Renal cortex interstitium (tissue), 11 donors: Measurements from ENCODE around the gene BICRAL. TPM values are rescaled to one million over a fixed set of nuclear protein-coding genes. Genes with fewer than 3 reads are reported as not detected.
"Not testable (repeated sequence)": the region's sequence is repeated elsewhere in the genome, so short reads cannot be mapped to it uniquely, and the experiment has no call there.

Experiments
- DNase-seq, 11 donors: peaks; one replicate each; pipeline ENCODE4 v3.0.0-alpha.2; 2013; ENCODE audit warnings: low read depth in 9 of 11, low spot score in 4 of 11; ENCODE audit errors: extremely low read depth in 1 of 11
- polyA plus RNA-seq, 3 donors: library from polyadenylated mRNA; unstranded; fragments of 120-200 nt; gene quantifications; one replicate each; pipeline ENCODE4 v1.2.1, GENCODE V29; 2013; ENCODE audit not compliant: insufficient read length in 3 of 3

BICRAL gene
- polyA plus RNA-seq, 3 donors = 14.8 to 17.0 (median 15.6) TPM

DNA sequence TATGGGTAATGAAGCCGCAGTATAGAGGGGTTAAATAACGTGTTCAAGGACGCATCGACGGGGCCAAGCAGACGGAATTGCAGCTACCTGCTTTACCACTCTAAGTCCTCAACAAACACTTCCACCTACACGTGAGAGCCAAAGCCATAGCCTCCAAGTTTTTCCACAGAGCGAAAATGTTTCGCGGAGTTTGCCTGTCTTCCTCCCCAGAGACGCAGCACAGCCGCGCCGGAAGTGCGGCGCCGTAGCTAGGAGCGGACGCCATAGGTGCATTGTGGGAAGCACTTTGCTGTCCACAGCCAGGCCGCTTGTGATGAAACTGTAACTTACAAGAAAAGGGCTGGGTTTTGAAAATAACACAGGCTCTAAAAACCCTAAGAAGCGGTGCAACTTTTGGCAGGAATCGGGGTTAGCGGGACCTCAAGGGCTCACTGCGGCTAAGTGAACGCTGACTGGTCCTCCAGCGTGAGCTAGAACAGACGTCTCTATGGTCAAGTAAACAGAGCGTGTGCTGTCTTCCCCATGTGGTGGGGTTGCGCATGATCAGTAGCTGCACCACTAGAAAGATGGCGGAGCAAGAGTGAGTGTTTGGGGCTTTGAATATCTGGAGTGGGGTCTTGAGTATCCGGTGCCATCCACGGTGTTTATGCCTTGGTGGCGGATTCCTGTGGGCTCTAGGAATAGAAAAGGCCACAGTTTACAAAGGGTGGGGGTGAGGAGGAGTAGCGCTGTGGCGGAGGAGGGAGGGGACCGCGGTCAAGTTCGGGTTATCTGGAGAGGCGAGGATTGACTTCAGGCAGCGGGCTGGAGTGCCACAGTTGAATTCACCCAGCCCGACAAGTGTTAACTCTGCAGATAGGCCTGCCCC is 97.8 kb downstream of the BICRAL start, which contains the start of gene RPL7L1:
Gene RPL7L1 (plus strand): TSS at position 245 of the 868 bp plus-strand sequence. CDS start 295 bp downstream, at position 540.
- peak; percentile 74 to 91 (median 83) for DNase-seq

DNA sequence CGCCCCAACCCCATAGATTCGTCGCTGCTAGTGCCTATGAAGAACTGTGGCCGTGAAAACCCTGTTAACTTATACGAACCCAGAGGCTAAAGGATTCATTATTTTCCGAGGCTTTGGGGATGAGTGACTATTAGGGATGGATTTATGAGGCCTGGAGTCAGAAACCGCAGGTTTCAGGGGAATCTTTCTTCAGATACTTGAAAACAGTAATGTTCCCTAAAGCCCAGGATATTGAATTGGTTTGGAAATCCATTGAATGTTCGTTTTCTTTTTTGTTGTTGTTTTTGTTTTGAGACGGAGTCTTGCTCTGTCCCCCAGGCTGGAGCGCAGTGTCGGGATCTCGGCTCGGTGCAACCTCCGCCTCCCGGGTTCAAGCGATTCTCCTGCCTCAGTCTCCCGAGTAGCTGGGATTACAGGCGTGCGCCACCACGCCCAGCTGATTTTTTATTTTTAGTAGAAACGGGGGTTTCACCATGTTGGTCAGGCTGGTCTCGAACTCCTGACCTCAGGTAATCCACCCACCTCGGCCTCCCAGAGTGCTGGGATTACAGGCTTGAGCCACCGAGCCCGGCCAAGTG is 98.5 kb downstream of the BICRAL start:
- peak in 1 of 11 donors; percentile 16 for DNase-seq

DNA sequence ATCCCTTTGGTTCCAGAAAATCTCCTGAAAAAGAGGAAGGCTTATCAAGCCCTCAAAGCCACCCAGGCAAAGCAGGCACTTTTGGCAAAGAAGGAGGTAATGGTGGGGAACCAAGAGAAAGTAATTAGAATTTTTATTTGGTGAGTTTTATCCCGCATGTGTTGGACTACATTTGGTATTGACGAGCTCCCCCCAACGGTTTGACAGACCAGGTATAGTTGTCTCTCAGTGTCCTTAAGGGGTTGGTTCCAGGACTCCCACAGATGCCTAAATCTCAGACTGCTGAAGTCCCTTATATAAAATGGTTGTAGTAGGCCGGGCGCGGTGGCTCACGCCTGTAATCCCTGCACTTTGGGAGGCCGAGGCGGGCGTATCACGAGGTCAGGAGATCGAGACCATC is 99.0 kb downstream of the BICRAL start:
- not testable (repeated sequence) for DNase-seq

DNA sequence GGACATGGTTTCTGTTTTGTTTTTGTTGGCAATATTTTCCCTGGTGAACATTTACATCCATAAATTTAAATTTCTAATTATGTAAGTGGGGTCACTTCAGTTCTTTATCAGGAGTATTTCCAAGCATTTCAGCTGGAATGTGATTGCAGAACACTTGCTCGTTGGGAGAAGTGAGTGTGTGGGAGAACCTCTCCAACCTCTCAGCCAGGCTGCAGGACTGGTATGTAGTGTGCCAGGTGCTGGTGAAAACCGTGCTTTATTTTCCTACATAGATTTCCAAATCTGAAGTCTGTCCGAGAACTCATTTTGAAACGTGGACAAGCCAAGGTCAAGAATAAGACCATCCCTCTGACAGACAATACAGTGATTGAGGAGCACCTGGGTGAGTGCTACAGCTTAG is 103.8 kb downstream of the BICRAL start:
- no peak for DNase-seq

DNA sequence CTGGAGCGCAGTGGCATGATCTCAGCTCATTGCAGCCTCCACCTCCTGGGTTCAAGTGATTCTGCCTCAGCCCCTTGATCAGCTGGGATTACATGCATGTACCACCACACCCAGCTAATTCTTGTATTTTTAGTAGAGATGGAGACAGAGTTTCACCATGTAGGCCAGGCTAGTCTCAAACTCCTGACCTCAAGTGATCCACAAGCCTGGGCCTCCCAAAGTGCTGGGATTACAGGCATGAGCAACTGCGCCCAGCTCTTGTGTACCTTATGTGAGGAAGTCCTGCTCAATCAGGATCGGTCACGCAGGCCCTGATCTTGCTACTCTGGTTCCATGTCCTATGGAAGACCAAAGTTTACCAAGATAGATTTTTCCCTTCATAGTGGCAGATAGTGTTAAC is 106.3 kb downstream of the BICRAL start:
- not testable (repeated sequence) for DNase-seq

DNA sequence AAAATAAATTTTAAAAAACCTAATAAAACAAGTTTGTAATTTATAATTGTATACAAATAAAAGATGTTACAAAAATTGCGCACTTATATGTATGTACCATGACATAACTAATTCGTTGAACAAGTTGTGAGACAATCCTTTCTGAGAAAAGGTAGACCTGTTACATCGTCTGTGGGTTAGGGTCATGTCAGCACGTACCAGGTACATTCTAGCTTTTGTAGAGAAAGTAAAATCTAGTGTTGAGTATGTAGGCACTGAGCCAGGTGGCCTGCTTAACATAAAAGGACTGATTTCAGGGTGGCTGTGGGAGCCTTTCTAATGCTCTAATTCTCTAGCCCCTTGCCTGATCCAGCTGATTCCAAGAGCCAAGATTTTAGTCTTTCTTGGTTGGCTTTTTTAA is 108.0 kb downstream of the BICRAL start:
- DNase-seq = no peak

DNA sequence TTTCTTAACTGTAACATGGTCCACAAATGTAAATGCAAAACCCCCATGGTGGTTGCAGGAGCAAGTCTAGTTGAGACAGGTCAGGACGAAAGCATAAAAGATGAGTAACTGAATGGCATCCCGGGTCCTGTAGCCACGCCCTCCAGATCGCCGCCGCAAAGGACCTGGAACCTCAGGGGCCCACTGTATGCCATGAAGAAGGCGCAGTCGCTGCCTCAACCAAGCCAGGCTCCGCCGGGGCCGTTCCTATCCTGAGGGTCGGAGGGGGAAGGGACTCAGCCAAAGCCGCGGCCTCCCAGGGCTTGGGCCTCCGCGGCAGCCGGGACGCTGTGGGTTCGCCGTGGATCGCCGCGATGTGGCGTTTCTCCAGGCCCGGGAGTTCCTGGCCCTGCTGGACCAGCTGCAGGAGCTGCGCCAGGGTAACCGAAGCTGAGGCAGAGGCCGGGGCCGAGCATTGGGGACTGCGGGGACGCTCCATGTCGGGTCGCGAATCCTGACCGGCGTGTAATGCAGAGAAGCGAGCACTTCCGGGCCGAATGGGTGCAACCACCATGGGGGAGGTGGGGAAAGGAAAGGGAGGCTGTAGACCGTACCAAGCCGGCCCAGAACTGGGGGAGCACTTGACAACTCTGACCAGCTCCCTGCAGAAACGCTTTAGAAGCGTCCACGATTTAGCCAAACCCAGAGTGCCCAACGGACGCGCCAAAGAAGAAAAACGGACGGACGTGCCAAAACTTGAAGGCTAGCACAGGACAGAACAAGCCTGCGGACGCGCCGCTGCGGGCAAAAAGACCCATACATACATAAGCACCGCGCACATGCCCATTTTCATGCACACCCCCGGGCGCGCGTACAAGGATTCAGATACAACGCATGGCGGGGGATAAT is 108.7 kb downstream of the BICRAL start:
- peak; percentile 87 to 95 (median 91) for DNase-seq

DNA sequence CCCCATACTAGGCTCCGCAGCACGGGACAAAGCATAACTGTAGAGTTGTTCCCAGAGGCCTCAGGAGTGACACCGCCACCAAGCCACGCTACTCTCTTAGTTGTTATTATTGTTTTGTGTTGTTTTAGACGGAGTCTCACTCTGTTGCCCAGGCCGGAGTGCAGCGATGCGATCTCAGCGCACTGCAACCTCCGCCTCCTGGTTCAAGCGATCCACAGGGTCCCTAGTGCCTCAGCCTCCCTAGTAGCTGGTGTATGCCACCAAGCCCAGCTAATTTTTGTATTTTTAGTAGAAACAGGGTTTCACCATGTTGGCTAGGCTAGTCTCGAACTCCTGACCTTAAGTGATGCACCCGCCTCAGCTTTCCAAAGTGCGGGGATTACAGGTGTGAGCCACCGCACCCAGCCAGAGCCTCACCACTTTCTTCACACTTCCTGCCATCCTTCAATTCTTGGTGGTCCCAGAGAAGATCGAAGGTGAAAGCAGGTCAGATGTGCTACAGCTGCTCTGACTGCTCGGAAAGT is 109.4 kb downstream of the BICRAL start:
- no peak for DNase-seq

DNA sequence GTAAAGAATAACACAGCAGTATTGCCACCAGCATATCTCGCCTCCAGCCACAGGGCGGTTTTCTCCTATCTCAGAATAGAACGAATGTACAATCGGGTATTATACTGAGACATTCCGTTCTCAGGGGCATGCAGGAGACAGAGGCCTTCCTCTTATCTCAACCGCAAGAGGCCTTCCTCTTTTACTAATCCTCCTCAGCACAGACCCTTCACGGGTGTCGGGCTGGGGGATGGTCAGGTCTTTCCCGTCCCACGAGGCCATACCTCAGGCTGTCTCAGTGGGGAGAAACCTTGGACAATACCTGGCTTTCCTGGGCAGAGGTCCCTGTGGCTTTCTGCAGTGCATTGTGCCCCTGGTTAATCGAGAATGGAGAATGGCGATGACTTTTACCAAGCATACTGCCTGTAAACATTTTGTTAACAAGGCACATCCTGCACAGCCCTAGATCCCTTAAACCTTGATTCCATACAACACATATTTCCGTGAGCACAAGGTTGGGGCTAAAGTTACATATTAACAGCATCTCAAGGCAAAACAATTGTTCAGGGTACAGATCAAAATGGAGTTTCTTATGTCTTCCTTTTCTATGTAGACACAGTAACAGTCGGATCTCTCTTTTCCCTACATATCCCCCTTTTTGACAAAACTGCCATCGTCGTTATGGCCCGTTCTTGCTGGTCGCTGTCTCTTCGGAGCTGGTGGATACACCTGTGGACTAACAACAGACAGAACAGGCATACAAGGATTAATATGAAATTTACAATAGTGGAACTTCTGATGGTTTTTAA is 112.4 kb downstream of the BICRAL start:
- not testable (repeated sequence) for DNase-seq

DNA sequence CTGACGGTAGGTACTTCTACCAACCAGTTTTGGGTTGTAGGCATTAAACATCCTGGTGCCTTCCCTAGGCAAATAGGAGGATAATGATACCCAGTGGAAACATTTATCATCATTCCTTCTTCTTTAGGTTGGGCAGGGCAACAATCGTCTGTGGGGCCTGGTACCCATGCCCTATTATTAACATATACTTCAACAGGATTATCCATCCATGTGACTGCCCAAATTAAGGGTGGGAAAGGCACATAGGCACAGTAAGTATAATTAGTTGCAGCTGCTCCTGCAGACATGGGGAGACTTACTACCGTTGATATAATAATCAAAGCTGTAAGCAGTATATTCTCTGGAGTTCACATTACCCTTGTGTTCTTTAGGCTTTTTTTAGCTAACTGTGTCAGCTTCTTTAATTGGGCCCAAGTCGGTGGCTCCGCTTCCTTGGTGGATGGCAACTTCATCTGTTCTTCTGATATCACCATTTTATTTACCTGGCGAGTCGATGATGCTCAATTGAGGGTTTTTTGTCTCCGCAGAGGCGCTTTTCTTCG is 114.4 kb downstream of the BICRAL start:
- DNase-seq = no peak

DNA sequence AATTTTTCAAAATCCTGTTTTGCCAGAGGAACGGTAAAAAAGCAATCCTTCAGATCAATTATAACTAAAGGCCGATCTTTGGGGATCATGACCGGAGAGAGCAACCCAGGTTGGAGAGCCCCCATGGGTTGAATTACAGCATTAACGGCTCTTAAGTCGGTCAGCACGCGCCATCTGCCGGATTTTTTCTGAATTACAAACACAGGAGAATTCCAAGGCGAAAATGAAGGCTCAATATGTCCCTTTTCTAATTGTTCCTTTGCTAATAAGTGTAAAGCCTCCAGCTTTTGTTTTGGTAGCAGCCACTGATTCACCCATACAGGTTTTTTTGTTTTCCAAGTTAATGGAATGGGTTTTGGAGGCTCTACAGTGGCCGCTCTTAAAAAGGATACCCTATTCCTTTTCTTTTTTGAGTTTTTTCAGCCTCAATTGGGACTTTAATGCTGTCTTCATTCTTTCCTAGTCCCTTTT is 117.1 kb downstream of the BICRAL start:
- DNase-seq = peak in 6 of 11 donors; percentile 48 to 70 (median 54)

DNA sequence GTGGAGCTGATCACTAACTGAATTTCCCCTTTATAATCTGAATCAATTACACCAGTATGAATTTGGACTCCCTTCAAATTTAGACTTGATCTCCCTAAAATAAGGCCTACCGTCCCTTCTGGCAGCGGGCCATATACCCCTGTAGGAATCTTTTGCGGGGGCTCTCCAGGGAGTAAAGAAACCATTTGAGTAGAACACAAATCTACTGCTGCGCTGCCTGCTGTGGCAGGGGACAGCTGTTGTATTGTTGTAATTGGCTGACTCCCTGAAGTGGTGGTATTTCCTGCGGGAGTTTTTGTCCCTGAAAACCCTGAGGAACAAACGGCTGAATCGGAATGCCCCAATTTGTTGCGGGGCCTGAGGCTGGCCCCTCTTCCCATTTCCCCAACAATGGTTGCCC is 118.0 kb downstream of the BICRAL start:
- DNase-seq = peak in 2 of 11 donors; percentile 46 to 48

DNA sequence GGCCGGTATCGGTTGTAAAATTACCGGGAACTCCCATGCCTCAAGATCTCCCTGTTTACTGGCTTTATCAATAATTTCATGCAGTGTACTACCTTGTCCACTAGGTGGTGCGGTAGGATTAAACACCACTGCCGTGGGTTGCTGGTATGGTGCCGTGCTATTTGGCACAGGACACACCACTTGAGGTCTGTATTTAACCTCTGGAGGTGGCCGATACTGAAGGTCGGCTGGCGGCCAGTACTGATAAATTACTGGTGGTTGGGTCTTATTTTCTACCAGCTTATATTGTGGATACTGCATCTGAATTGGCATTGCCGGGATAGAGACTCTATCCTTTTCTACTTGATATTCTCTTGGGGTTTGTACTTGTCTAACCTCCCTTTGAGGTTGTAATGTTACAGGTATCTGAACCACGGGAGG is 119.7 kb downstream of the BICRAL start:
- peak in 10 of 11 donors; percentile 63 to 83 (median 74) for DNase-seq

DNA sequence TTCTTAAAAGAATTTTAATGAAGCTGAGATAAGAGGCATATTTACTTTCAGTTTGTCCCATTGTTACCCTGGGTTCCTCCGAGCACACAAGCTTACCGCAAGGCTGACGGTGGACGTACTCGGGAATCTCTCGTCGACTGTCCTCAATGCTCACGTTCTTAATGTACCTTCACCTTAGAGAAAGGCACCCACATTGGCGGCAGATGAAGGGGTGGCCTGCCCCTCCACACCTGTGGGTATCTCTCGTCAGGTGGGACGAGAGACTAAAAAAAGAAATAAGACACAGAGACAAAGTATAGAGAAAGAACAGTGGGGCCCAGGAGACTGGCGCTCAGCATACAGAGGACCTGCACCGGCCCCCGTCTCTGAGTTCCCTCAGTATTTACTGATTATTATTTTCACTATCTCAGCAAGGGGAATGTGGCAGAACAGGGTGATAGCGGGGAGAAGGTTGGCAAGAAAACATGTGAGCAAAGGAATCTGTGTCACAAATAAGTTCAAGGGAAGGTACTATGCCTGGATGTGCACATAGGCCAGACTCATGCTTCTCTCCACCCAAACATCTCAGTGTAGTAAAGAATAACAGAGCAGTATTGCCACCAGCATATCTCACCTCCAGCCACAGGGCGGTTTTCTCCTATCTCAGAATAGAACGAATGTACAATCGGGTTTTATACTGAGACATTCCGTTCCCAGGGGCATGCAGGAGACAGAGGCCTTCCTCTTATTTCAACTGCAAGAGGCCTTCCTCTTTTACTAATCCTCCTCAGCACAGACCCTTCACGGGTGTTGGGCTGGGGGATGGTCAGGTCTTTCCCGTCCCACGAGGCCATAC is 120.8 kb downstream of the BICRAL start:
- not testable (repeated sequence) for DNase-seq

DNA sequence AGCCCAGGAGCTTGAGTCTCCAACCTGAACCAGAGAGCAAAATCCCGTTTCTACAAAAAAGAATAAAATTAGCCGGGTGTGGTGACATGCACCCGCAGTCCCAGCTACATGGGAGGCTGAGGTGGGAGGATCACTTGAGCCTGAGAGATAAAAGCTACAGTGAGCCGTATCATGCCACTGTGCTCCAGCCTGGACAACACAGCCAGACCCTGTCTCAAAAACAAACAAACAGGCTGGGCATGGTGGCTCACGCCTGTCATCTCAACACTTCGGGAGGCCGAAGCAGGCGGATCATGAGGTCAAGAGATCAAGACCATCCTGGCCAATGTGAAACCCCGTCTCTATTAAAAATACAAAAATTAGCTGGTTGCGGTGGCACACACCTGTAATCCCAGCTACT is 122.6 kb downstream of the BICRAL start:
- DNase-seq = no peak

DNA sequence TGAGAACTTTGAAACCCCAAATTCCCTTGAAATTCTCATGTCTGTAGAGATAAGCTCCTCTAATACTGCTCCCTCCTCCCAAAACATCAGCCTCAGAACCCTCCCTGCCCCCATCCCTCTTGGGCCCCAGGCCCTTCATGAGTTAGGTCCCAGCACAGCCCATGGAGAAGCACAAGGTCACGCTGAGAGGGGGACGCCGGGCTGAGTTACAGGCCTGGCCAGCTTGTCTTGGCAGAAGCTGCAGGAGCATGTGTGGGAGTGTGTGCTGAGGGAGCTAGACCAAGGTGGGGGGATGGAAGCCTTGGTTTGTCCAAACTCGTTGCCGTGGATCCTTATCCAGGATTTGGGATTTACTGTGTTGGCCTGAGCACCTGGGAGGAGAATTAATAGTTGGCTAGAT is 125.5 kb downstream of the BICRAL start:
- DNase-seq = peak in 2 of 11 donors; percentile 27 to 39

DNA sequence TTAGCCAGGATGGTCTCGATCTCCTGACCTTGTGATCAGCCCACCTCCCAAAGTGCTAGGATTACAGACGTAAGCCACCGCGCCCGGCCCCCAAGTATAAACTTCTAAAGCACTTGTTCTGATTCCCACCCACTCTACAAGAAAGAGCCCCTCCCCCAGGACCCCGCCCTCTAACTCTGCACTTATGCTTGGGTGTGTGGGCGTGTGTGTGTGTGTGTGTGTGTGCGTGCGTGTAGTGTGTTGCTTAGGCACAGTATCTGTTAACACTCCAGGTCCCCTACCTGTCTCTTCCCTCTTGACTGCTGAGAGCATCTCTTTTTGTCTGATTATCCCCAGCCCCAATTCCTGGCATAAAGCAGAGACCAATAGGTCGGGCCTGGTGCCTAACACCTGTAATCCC is 128.0 kb downstream of the BICRAL start:
- no peak for DNase-seq
